Neuronal stem cell (in vitro differentiated cells): ENCODE measurements around the gene UNC13C.

Source experiments
- DNase-seq: peaks from one replicate; pipeline ENCODE4 v3.0.0-alpha.2; 2013; ENCODE audit warnings: low spot score
- H2AFZ ChIP-seq: one replicate; pipeline ENCODE4 v1.6.1; 2013; ENCODE audit warnings: mild to moderate bottlenecking, low read length, inconsistent platforms
- H2AK5ac ChIP-seq: 2 replicates; pipeline ENCODE4 v1.6.1; 2013; ENCODE audit warnings: low read depth, mild to moderate bottlenecking, inconsistent platforms, low read length, moderate library complexity, mixed read lengths
- H2BK120ac ChIP-seq: 2 replicates; pipeline ENCODE4 v1.6.1; 2013; ENCODE audit warnings: low read depth, mild to moderate bottlenecking, inconsistent platforms, low read length, moderate library complexity, mixed read lengths
- H2BK12ac ChIP-seq: one replicate; pipeline ENCODE4 v1.6.1; 2013; ENCODE audit warnings: low read length, inconsistent platforms
- H2BK15ac ChIP-seq: 2 replicates; pipeline ENCODE4 v1.6.1; 2013; ENCODE audit warnings: mild to moderate bottlenecking, low read length, inconsistent platforms, mixed read lengths
- H2BK5ac ChIP-seq: one replicate; pipeline ENCODE4 v1.6.1; 2013; ENCODE audit warnings: inconsistent platforms, mild to moderate bottlenecking, low read length, moderate library complexity
- H3K14ac ChIP-seq: one replicate; pipeline ENCODE4 v1.6.1; 2013; ENCODE audit warnings: low read length, inconsistent platforms
- H3K18ac ChIP-seq: 2 replicates; pipeline ENCODE4 v1.6.1; 2013; ENCODE audit warnings: low read length, inconsistent platforms
- H3K23ac ChIP-seq: 2 replicates; pipeline ENCODE4 v1.6.1; 2013; ENCODE audit warnings: low read depth, mild to moderate bottlenecking, mixed read lengths, low read length, inconsistent platforms; ENCODE audit not compliant: poor library complexity
- H3K27ac ChIP-seq: replicated peaks from 3 replicates; pipeline ENCODE4 v1.5.1; 2013; ENCODE audit warnings: low read length, inconsistent platforms
- H3K27me3 ChIP-seq, 3 experiments: 2 replicates each; pipeline ENCODE4 v1.6.1; 2013; ENCODE audit warnings: low read length in 3 of 3, mild to moderate bottlenecking in 2 of 3, inconsistent platforms in 1 of 3, low read depth in 1 of 3, mixed read lengths in 1 of 3, moderate library complexity in 1 of 3; ENCODE audit not compliant: control insufficient read depth in 3 of 3, insufficient read depth in 3 of 3
- H3K36me3 ChIP-seq, 2 donors: replicated peaks in 1 of 2; 2 replicates each; pipeline ENCODE4 v1.6.1; 2013; ENCODE audit warnings: low read length in 2 of 2; ENCODE audit not compliant: control insufficient read depth in 2 of 2, insufficient read depth in 2 of 2
- H3K4ac ChIP-seq: 2 replicates; pipeline ENCODE4 v1.6.1; 2013; ENCODE audit warnings: inconsistent platforms, mild to moderate bottlenecking, low read length, moderate library complexity
- H3K4me1 ChIP-seq, 2 donors: 1 replicate in 1 of 2; 2 replicates in 1 of 2; pipeline ENCODE4 v1.6.1; 2013; ENCODE audit warnings: low read length in 2 of 2, low read depth in 1 of 2; ENCODE audit not compliant: control insufficient read depth in 2 of 2, insufficient read depth in 1 of 2
- H3K4me2 ChIP-seq: one replicate; pipeline ENCODE4 v1.6.1; 2013; ENCODE audit warnings: mild to moderate bottlenecking, low read length, inconsistent platforms; ENCODE audit not compliant: insufficient read depth, poor library complexity, severe bottlenecking
- H3K4me3 ChIP-seq, 2 donors: 2 replicates each; pipeline ENCODE4 v1.5.1; 2013; ENCODE audit warnings: low read length in 2 of 2, mild to moderate bottlenecking in 2 of 2, inconsistent platforms in 1 of 2, moderate library complexity in 1 of 2
- H3K79me1 ChIP-seq: one replicate; pipeline ENCODE4 v1.6.1; 2013; ENCODE audit warnings: low read depth, mild to moderate bottlenecking, inconsistent platforms, low read length, moderate library complexity
- H3K9ac ChIP-seq: one replicate; pipeline ENCODE4 v1.6.1; 2013; ENCODE audit warnings: mild to moderate bottlenecking, low read depth, low read length, inconsistent platforms; ENCODE audit not compliant: poor library complexity
- H3K9me3 ChIP-seq, 2 donors: replicated peaks in 1 of 2; 2 replicates each; pipeline versions ENCODE3 to v1.6.1; 2013; ENCODE audit warnings: low read length in 2 of 2, mild to moderate bottlenecking in 2 of 2, inconsistent platforms in 1 of 2, low read depth in 1 of 2, mixed read lengths in 1 of 2, moderate library complexity in 1 of 2; ENCODE audit not compliant: control insufficient read depth in 2 of 2, insufficient read depth in 1 of 2
- H4K8ac ChIP-seq: one replicate; pipeline ENCODE4 v1.6.1; 2013; ENCODE audit warnings: low read depth, mild to moderate bottlenecking, inconsistent platforms, low read length, moderate library complexity
- H4K91ac ChIP-seq: one replicate; pipeline ENCODE4 v1.6.1; 2013; ENCODE audit warnings: low read length, low read depth, mild to moderate bottlenecking, inconsistent platforms; ENCODE audit not compliant: poor library complexity
- WGBS, 2 donors: extraction: QIAGEN DNeasy Blood & Tissue Kit; methylation state at CpG; one replicate each; pipeline ENCODE4 v1.1.7; 2013; ENCODE audit warnings: missing lambda C conversion rate in 2 of 2, mixed read lengths in 1 of 2; ENCODE audit not compliant: insufficient read length in 2 of 2, insufficient replicate concordance in 1 of 2; ENCODE audit errors: extremely low coverage in 2 of 2; 5-methylcytosine and 5-hydroxymethylcytosine counted together

The UNC13C gene

GRCh38 chr15:54618120-54618519, 639.9 kb downstream of the UNC13C start:
- H3K23ac ChIP-seq = no peak overlapping the region
- H2BK12ac ChIP-seq = no peak overlapping the region
- H3K9me3 ChIP-seq = no peaks in the 10 kb centered on the region
- H3K4me1 ChIP-seq = no peaks in the 10 kb centered on the region
- no peaks in the 10 kb centered on the region for H3K27me3 ChIP-seq
- H2AK5ac ChIP-seq = no peak overlapping the region
- no peak overlapping the region for H2BK120ac ChIP-seq
- no CpG with 5 or more reads among the region's 2 CpGs for WGBS, 2 donors
- H3K79me1 ChIP-seq = no peaks in the 10 kb centered on the region
- H4K91ac ChIP-seq = no peak overlapping the region
- DNase-seq = no peak
- no peak overlapping the region for H3K4me2 ChIP-seq
- no peak overlapping the region for H3K14ac ChIP-seq
- H3K27ac ChIP-seq = no peak overlapping the region
- no peak overlapping the region for H2AFZ ChIP-seq
- no peak overlapping the region for H2BK5ac ChIP-seq
- H3K18ac ChIP-seq = no peak overlapping the region
- H2BK15ac ChIP-seq = no peak overlapping the region
- no peak overlapping the region for H3K4ac ChIP-seq
- H3K9ac ChIP-seq = no peak overlapping the region
- H4K8ac ChIP-seq = no peak overlapping the region
- H3K4me3 ChIP-seq = no peak overlapping the region
- H3K36me3 ChIP-seq = no peaks in the 10 kb centered on the region

- Histone ChIP-seq H2AK5ac (no peak overlapping the region), H3K4me1 (no peaks in the 10 kb centered on the region), H2BK120ac (no peak overlapping the region), H3K4me2 (no peak overlapping the region), H4K91ac (no peak overlapping the region), H3K18ac (no peak overlapping the region), H2AFZ (no peak overlapping the region), H2BK5ac (no peak overlapping the region), H3K9me3 (no peaks in the 10 kb centered on the region), H3K14ac (no peak overlapping the region), H3K23ac (no peak overlapping the region), H2BK15ac (no peak overlapping the region), H2BK12ac (no peak overlapping the region), H3K9ac (no peak overlapping the region), H4K8ac (no peak overlapping the region), H3K4me3 (no peak overlapping the region), H3K79me1 (no peaks in the 10 kb centered on the region), H3K27ac (no peak overlapping the region), H3K27me3 (no peaks in the 10 kb centered on the region), H3K4ac (no peak overlapping the region), H3K36me3 (no peaks in the 10 kb centered on the region)
- DNase-seq = no peak
- WGBS, 2 donors = no CpG with 5 or more reads among the region's 3 CpGs
Measured at GRCh38 chr15:54619180-54619579, 640.9 kb downstream of the UNC13C start.

GRCh38 chr15:54620916-54621315, 642.7 kb downstream of the UNC13C start:
- WGBS, 2 donors = no CpG with 5 or more reads among the region's 3 CpGs
- H3K4me1 ChIP-seq = no peaks in the 10 kb centered on the region

GRCh38 chr15:54636147-54636546, 657.9 kb downstream of the UNC13C start:
- no peak overlapping the region for H3K4ac ChIP-seq
- no peak overlapping the region for H3K23ac ChIP-seq
- H3K9ac ChIP-seq = no peak overlapping the region
- no peak overlapping the region for H2BK15ac ChIP-seq
- no peak overlapping the region for H4K91ac ChIP-seq
- H3K4me3 ChIP-seq = no peak overlapping the region
- H3K36me3 ChIP-seq = no peaks in the 10 kb centered on the region
- no peak overlapping the region for H3K18ac ChIP-seq
- H3K9me3 ChIP-seq = no peaks in the 10 kb centered on the region
- no CpG with 5 or more reads among the region's 4 CpGs for WGBS, 2 donors
- H3K4me1 ChIP-seq = no peaks in the 10 kb centered on the region
- DNase-seq = no peak
- H2BK120ac ChIP-seq = no peak overlapping the region
- no peaks in the 10 kb centered on the region for H3K27me3 ChIP-seq
- H3K27ac ChIP-seq = no peak overlapping the region
- H2BK5ac ChIP-seq = no peak overlapping the region
- no peak overlapping the region for H3K14ac ChIP-seq
- H3K4me2 ChIP-seq = no peak overlapping the region
- no peak overlapping the region for H2AK5ac ChIP-seq
- H3K79me1 ChIP-seq = no peaks in the 10 kb centered on the region
- H4K8ac ChIP-seq = no peak overlapping the region
- no peak overlapping the region for H2BK12ac ChIP-seq
- H2AFZ ChIP-seq = no peak overlapping the region

More at GRCh38 chr15:54620916-54621315, 642.7 kb downstream of the UNC13C start:
- no peak overlapping the region for H3K14ac ChIP-seq
- H3K79me1 ChIP-seq = no peaks in the 10 kb centered on the region
- H2BK120ac ChIP-seq = no peak overlapping the region
- H2AK5ac ChIP-seq = no peak overlapping the region
- no peak overlapping the region for H3K4ac ChIP-seq
- no peak for DNase-seq
- no peak overlapping the region for H2BK15ac ChIP-seq
- no peak overlapping the region for H3K27ac ChIP-seq
- H2BK5ac ChIP-seq = no peak overlapping the region
- no peaks in the 10 kb centered on the region for H3K36me3 ChIP-seq
- no peak overlapping the region for H3K9ac ChIP-seq
- H4K91ac ChIP-seq = no peak overlapping the region
- no peaks in the 10 kb centered on the region for H3K9me3 ChIP-seq
- no peak overlapping the region for H4K8ac ChIP-seq
- no peak overlapping the region for H3K18ac ChIP-seq
- H3K4me2 ChIP-seq = no peak overlapping the region
- no peak overlapping the region for H2BK12ac ChIP-seq
- H3K4me3 ChIP-seq = no peak overlapping the region
- H3K23ac ChIP-seq = no peak overlapping the region
- no peaks in the 10 kb centered on the region for H3K27me3 ChIP-seq
- H2AFZ ChIP-seq = no peak overlapping the region
